Right lobe of liver (tissue), 6 donors: ENCODE data around the gene SMIM22. TPM values are rescaled to one million over a fixed set of nuclear protein-coding genes. Genes with fewer than 3 reads are reported as not detected.

Source experiments
- ATAC-seq, 4 donors: fragments of 200-7000 bp; cut with Tn5 transposase; one replicate each; pipeline ENCODE4 v1.9.1; 2020; ENCODE audit warnings: mild to moderate bottlenecking in 4 of 4, moderate library complexity in 4 of 4
- DNase-seq, 3 donors: peaks; one replicate each; pipeline ENCODE4 v3.0.0-alpha.2; 2020
- H3K27ac ChIP-seq, 3 donors: fragments of 200-600 bp; one replicate each; pipeline ENCODE4 v1.8.0; 2022
- H3K27me3 ChIP-seq, 2 donors: fragments of 200-600 bp; one replicate each; pipeline ENCODE4 v1.8.0; 2022
- H3K36me3 ChIP-seq, 4 donors: fragments of 200-600 bp; sonication (generic) in 1 of 4; one replicate each; pipeline versions ENCODE4 v1.5.1 to v1.8.0; 2017 to 2022; ENCODE audit warnings: control low read depth in 1 of 4
- H3K4me1 ChIP-seq, 4 donors: fragments of 200-600 bp; sonication (generic) in 1 of 4; one replicate each; pipeline versions ENCODE4 v1.5.1 to v1.8.0; 2017 to 2022; ENCODE audit warnings: control low read depth in 1 of 4
- H3K4me3 ChIP-seq, 3 donors: fragments of 200-600 bp; one replicate each; pipeline ENCODE4 v1.8.0; 2022
- H3K9me3 ChIP-seq, 4 donors: fragments of 200-600 bp; sonication (generic) in 1 of 4; one replicate each; pipeline versions ENCODE4 v1.5.1 to v1.8.0; 2017 to 2022; ENCODE audit warnings: control low read depth in 1 of 4
- CTCF ChIP-seq, 4 donors: fragments of 200-600 bp in 3 of 4; fragments of 450-650 bp in 1 of 4; IDR thresholded peaks; one replicate each; pipeline versions ENCODE4 v1.5.1 to v1.8.0; 2016 to 2022; ENCODE audit warnings: antibody characterized with exemption in 4 of 4, mild to moderate bottlenecking in 2 of 4
- POLR2A ChIP-seq: fragments of 450-650 bp; IDR thresholded peaks from one replicate; pipeline ENCODE4 v1.6.1; 2017; ENCODE audit warnings: antibody characterized with exemption, mild to moderate bottlenecking
- WGBS: methylation state at CpG from one replicate; pipeline ENCODE4 v1.1.6; 2018; ENCODE audit warnings: low coverage, low lambda C conversion rate; ENCODE audit not compliant: insufficient coverage; ENCODE audit errors: missing lambda C conversion rate; 5-methylcytosine and 5-hydroxymethylcytosine counted together
- intact Hi-C, 2 donors: fragments of 100-400 bp; cut with DNase I; formaldehyde crosslinking; loops; one replicate each; pipeline versions ENCODE4 v1.11.2 to v1.14.1; 2022
- total RNA-seq, 6 experiments: library from RNA; depleted of rRNA in 2 of 6; stranded (reverse); fragments of >200 nt in 2 of 6; fragmentation: NEBNext Ultra II Directional in 3 of 6; extraction: Animal tissue kit (Norgen Biotek cat#: 25700) in 3 of 6; gene quantifications; one replicate each; pipeline versions ENCODE4 v1.1.0 to v1.2.4, GENCODE V29; 2016 to 2023
- donor health status: DM: no; HTN: yes; CAD: no.
- donor health status: DM: no; HTN: no; CAD: no.
- donor health status: DM: no; HTN: no; CAD: no.
- donor health status: DM: no; HTN: yes; CAD: no.
- donor health status: DM: no; HTN: yes; CAD: no.

Gene SMIM22
- total RNA-seq, 6 experiments from 2014 or later, result 0.44 to 0.95 TPM; not detected in 4

DNA sequence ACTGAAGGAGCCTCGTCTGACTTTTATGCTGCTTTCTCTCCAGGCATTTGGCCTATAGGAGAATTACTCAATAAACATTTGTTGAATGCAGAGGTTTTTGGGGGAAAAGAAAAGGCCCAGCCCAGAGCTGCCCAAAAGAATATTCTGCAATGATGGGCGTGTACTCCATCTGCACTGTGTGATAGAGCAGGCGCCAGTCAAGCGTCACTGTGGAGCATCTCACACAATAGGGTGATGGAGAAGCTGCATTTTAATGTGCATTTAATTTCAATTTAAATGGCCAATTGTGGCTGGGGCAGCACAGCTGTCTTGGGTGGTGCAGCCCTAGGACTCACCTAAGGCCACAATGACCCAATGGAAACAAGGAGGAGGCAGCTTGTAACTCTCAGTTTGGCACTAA, 31.4 kb downstream of the SMIM22 start:
- Histone ChIP-seq H3K4me3 (no peak overlapping the region), H3K36me3 (peaks cover 0 to 88% (median 41%) of the 10 kb centered on the region in 4 donors), H3K27ac (no peak overlapping the region), H3K9me3 (no peaks in the 10 kb centered on the region), H3K27me3 (no peaks in the 10 kb centered on the region), H3K4me1 (no peaks in the 10 kb centered on the region)
- intact Hi-C loops, result no loop called here
- TF ChIP-seq CTCF (IDR thresholded peaks at IDR 0.05) (no peak), POLR2A (no peak)
- ATAC-seq (no peak), DNase-seq (no peak)
- WGBS, result 95% methylated on average over 3 of the region's 4 CpGs

GRCh38 chr16:4826980-4827379, 31.8 kb downstream of the SMIM22 start:
- no peak overlapping the region for H3K4me3 ChIP-seq
- no peaks in the 10 kb centered on the region for H3K27me3 ChIP-seq
- 80% methylated on average over 2 of the region's 10 CpGs for WGBS
- ATAC-seq (no peak), DNase-seq (no peak)
- H3K27ac ChIP-seq, result no peak overlapping the region
- H3K4me1 ChIP-seq, result no peaks in the 10 kb centered on the region
- peaks cover 0 to 88% (median 40%) of the 10 kb centered on the region in 4 donors for H3K36me3 ChIP-seq
- H3K9me3 ChIP-seq, result no peaks in the 10 kb centered on the region
- no peak for TF ChIP-seq CTCF (IDR thresholded peaks at IDR 0.05)
- no peak for TF ChIP-seq POLR2A
- intact Hi-C loops, result no loop called here

GRCh38 chr16:4828567-4829321, 33.6 kb downstream of the SMIM22 start:
- TF ChIP-seq POLR2A (no peak), CTCF (IDR thresholded peaks at IDR 0.05) (no peak)
- Histone ChIP-seq H3K4me1 (no peaks in the 10 kb centered on the region), H3K27me3 (no peaks in the 10 kb centered on the region), H3K9me3 (no peaks in the 10 kb centered on the region), H3K36me3 (peaks cover 0 to 82% (median 38%) of the 10 kb centered on the region in 4 donors), H3K27ac (no peak overlapping the region), H3K4me3 (no peak overlapping the region)
- intact Hi-C loops, result no loop called here
- no peak for DNase-seq
- WGBS, result 92% methylated on average over 11 of the region's 11 CpGs
- no peak for ATAC-seq

DNA sequence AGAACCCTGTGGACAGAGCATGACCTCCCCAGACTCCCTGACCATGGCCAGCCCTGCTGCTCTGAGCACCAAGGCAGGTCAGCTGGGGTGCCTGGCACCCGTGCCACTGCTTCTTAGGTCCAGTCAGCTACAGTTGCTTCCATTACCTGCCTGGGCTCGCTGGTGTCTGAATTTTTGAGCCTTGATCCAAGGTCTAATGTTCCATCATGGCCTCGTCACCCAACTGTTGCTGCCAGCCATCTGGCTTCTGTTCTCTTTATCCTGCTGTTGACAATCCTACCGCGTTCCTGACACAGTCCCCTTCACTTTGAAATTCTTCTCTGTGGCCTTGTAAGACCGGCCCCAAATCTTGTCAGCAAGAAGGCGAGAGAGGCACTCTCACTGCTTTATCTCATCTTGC, 35.2 kb downstream of the SMIM22 start:
- no peak for ATAC-seq
- TF ChIP-seq POLR2A (no peak), CTCF (IDR thresholded peaks at IDR 0.05) (no peak)
- intact Hi-C loops, result no loop called here
- Histone ChIP-seq H3K9me3 (no peaks in the 10 kb centered on the region), H3K36me3 (peaks cover 0 to 71% (median 36%) of the 10 kb centered on the region in 4 donors), H3K27me3 (no peaks in the 10 kb centered on the region), H3K27ac (no peak overlapping the region), H3K4me3 (no peak overlapping the region), H3K4me1 (no peaks in the 10 kb centered on the region)
- 76% methylated on average over 5 of the region's 7 CpGs for WGBS
- no peak for DNase-seq
